CD14-positive monocyte (primary cell): ENCODE data around the gene OR2S2. TPM values are rescaled to one million over a fixed set of nuclear protein-coding genes. Genes with fewer than 3 reads are reported as not detected.
"Not testable (repeated sequence)": the region's sequence is repeated elsewhere in the genome, so short reads cannot be mapped to it uniquely, and the experiment has no call there.

Experiments
- DNase-seq, 3 donors: peaks; one replicate each; pipeline ENCODE4 v3.0.0-alpha.2; 2011 to 2022
- H2AFZ ChIP-seq: 2 replicates; pipeline ENCODE4 v1.6.0; 2012; ENCODE audit warnings: mild to moderate bottlenecking, low read depth, low read length, inconsistent platforms; ENCODE audit not compliant: insufficient read depth, poor library complexity, severe bottlenecking
- H3K27ac ChIP-seq, 2 donors: 1 replicate in 1 of 2; 2 replicates in 1 of 2; pipeline ENCODE4 v1.5.1; 2012 to 2013; ENCODE audit warnings: low read length in 2 of 2, control low read depth in 1 of 2, inconsistent platforms in 1 of 2, low read depth in 1 of 2, mild to moderate bottlenecking in 1 of 2
- H3K27me3 ChIP-seq, 2 donors: one replicate each; pipeline versions ENCODE4 v1.6.0 to v1.6.1; 2011 to 2013; ENCODE audit warnings: low read length in 2 of 2; ENCODE audit not compliant: control insufficient read depth in 2 of 2, insufficient read depth in 2 of 2
- H3K36me3 ChIP-seq, 2 donors: replicated peaks in 1 of 2; 1 replicate in 1 of 2; 2 replicates in 1 of 2; pipeline versions ENCODE4 v1.5.1 to v1.6.1; 2012 to 2013; ENCODE audit warnings: low read length in 2 of 2, control low read depth in 1 of 2, inconsistent platforms in 1 of 2, mild to moderate bottlenecking in 1 of 2; ENCODE audit not compliant: insufficient read depth in 2 of 2, control insufficient read depth in 1 of 2
- H3K4me1 ChIP-seq, 2 donors: 1 replicate in 1 of 2; 2 replicates in 1 of 2; pipeline versions ENCODE4 v1.5.1 to v1.6.1; 2012 to 2013; ENCODE audit warnings: low read length in 2 of 2, control low read depth in 1 of 2, inconsistent platforms in 1 of 2, mild to moderate bottlenecking in 1 of 2, moderate library complexity in 1 of 2; ENCODE audit not compliant: insufficient read depth in 2 of 2, control insufficient read depth in 1 of 2
- H3K4me2 ChIP-seq: replicated peaks from 2 replicates; pipeline ENCODE3; 2012; ENCODE audit warnings: low read length, moderate library complexity, mild to moderate bottlenecking; ENCODE audit not compliant: poor library complexity, severe bottlenecking; ENCODE audit errors: extremely low read depth
- H3K4me3 ChIP-seq, 3 experiments: fragments of 200-600 bp in 1 of 3; sonication (generic) in 1 of 3; replicated peaks in 1 of 3; 1 replicate in 2 of 3; 2 replicates in 1 of 3; pipeline ENCODE4 v1.5.1; 2011 to 2013; ENCODE audit warnings: low read length in 3 of 3, mild to moderate bottlenecking in 3 of 3, control low read depth in 2 of 3, low read depth in 2 of 3, inconsistent platforms in 1 of 3, moderate library complexity in 1 of 3
- H3K79me2 ChIP-seq: 2 replicates; pipeline ENCODE4 v1.6.0; 2012; ENCODE audit warnings: mild to moderate bottlenecking, control low read depth, inconsistent platforms, low read length, moderate library complexity; ENCODE audit not compliant: insufficient read depth
- H3K9ac ChIP-seq: 2 replicates; pipeline ENCODE4 v1.6.0; 2017; ENCODE audit warnings: low read length, mild to moderate bottlenecking; ENCODE audit not compliant: insufficient read depth, poor library complexity, severe bottlenecking
- H3K9me3 ChIP-seq, 2 donors: replicated peaks in 1 of 2; 1 replicate in 1 of 2; 2 replicates in 1 of 2; pipeline versions ENCODE4 v1.5.1 to v1.6.1; 2012 to 2013; ENCODE audit warnings: low read length in 2 of 2, control low read depth in 1 of 2; ENCODE audit not compliant: control insufficient read depth in 1 of 2, insufficient read depth in 1 of 2
- H4K20me1 ChIP-seq: 2 replicates; pipeline ENCODE4 v1.6.0; 2012; ENCODE audit warnings: mild to moderate bottlenecking, low read length, control low read depth, moderate library complexity; ENCODE audit not compliant: insufficient read depth
- H3K27ac Mint-ChIP-seq, 7 donors: one replicate each; pipeline ENCODE4 v1.8.0; 2020; ENCODE audit warnings: mild to moderate bottlenecking in 7 of 7, mixed read lengths in 7 of 7, moderate library complexity in 6 of 7, inconsistent platforms in 2 of 7
- H3K27me3 Mint-ChIP-seq, 3 donors: one replicate each; pipeline ENCODE4 v1.8.0; 2021 to 2022; ENCODE audit warnings: low read depth in 3 of 3, mild to moderate bottlenecking in 3 of 3, mixed read lengths in 3 of 3, moderate library complexity in 3 of 3, inconsistent platforms in 1 of 3
- H3K36me3 Mint-ChIP-seq, 2 donors: one replicate each; pipeline ENCODE4 v1.8.0; 2020; ENCODE audit warnings: mixed read lengths in 2 of 2, inconsistent platforms in 1 of 2, mild to moderate bottlenecking in 1 of 2
- H3K4me1 Mint-ChIP-seq: one replicate; pipeline ENCODE4 v1.8.0; 2020; ENCODE audit warnings: mild to moderate bottlenecking, mixed read lengths
- H3K4me3 Mint-ChIP-seq, 2 donors: one replicate each; pipeline ENCODE4 v1.8.0; 2020; ENCODE audit warnings: mild to moderate bottlenecking in 2 of 2, mixed read lengths in 2 of 2, moderate library complexity in 1 of 2
- H3K9me3 Mint-ChIP-seq, 7 donors: one replicate each; pipeline ENCODE4 v1.8.0; 2020 to 2022; ENCODE audit warnings: mixed read lengths in 7 of 7, mild to moderate bottlenecking in 6 of 7, moderate library complexity in 6 of 7, inconsistent platforms in 2 of 7
- CTCF ChIP-seq: fragments of 200-600 bp; IDR thresholded peaks from one replicate; pipeline ENCODE4 v1.8.0; 2022; ENCODE audit warnings: antibody characterized with exemption, mild to moderate bottlenecking
- WGBS: methylation state at CpG from one replicate; pipeline ENCODE4 v1.1.5; 2013; ENCODE audit warnings: missing lambda C conversion rate; ENCODE audit not compliant: insufficient coverage; 5-methylcytosine and 5-hydroxymethylcytosine counted together
- intact Hi-C, 2 donors: fragments of 100-400 bp; cut with micrococcal nuclease; formaldehyde crosslinking; loops; one replicate each; pipeline versions ENCODE4 v1.15.0 to v1.15.1; 2023
- polyA plus RNA-seq, 3 donors: library from polyadenylated mRNA; depleted of rRNA in 1 of 3; unstranded in 2 of 3; stranded (reverse) in 1 of 3; fragments of 300-500 nt in 2 of 3; fragments of >200 nt in 1 of 3; fragmentation: Illumina TruSeq in 2 of 3; gene quantifications; 1 replicate in 2 of 3; 2 replicates in 1 of 3; pipeline ENCODE4 v1.2.3, GENCODE V29; 2012 to 2021

The OR2S2 gene
- polyA plus RNA-seq, 3 donors = not detected

- H3K79me2 ChIP-seq = no peaks in the 10 kb centered on the region
- DNase-seq = no peak
- intact Hi-C loops = loop anchor here in 1 of 2 donors (10.0 kb wide), 1 partner anchor 61 kb away; no protein-coding TSS in a partner anchor
- no peak overlapping the region for H3K27ac ChIP-seq
- Mint-ChIP-seq H3K27me3 (no peaks in the 10 kb centered on the region), H3K36me3 (no peaks in the 10 kb centered on the region), H3K4me3 (no peak overlapping the region), H3K27ac (no peak overlapping the region), H3K9me3 (no peaks in the 10 kb centered on the region), H3K4me1 (peaks cover 14% of the 10 kb centered on the region)
- H2AFZ ChIP-seq = no peak overlapping the region
- 95% methylated on average over 13 of the region's 16 CpGs for WGBS
- no peak for TF ChIP-seq CTCF
- no peaks in the 10 kb centered on the region for H4K20me1 ChIP-seq
- H3K27me3 ChIP-seq = no peaks in the 10 kb centered on the region
- H3K9ac ChIP-seq = no peak overlapping the region
- H3K4me3 ChIP-seq = no peak overlapping the region
- no peaks in the 10 kb centered on the region for H3K36me3 ChIP-seq
- H3K9me3 ChIP-seq = no peaks in the 10 kb centered on the region
- peaks cover 15 to 16% of the 10 kb centered on the region in 2 donors for H3K4me1 ChIP-seq
- no peak overlapping the region for H3K4me2 ChIP-seq
These were observed 42.2 kb downstream of the OR2S2 start for GRCh38 chr9:35915681-35916294.

DNA sequence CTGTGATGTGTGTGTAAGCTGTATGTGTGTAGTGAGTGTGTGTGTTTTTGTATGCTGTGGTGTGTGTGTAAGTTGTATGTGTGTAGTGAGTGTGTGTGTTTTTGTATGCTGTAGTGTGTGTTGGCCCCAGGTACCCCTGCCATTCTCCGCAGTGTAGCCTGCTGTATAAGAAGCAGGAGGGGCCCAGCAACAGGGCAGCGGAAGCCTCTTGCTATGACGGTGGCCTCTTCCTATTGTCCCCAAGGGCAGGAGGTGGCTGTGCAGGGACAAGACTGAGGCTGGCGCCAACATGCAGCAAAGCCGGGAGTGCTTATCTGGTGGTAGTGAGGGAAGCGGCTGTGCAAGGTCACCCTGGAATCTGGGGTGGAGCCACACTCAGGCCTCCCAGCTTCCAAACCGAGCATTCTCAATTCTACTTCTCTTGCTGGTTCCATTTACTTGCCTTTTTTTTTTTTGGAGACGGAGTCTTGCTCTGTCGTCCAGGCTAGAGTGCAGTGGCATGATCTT lies 43.6 kb downstream of the OR2S2 start:
- Histone ChIP-seq H2AFZ (no peak overlapping the region), H3K4me3 (no peak overlapping the region), H4K20me1 (no peaks in the 10 kb centered on the region), H3K27me3 (no peaks in the 10 kb centered on the region), H3K27ac (no peak overlapping the region), H3K9ac (no peak overlapping the region), H3K4me2 (no peak overlapping the region), H3K36me3 (no peaks in the 10 kb centered on the region), H3K79me2 (no peaks in the 10 kb centered on the region), H3K9me3 (no peaks in the 10 kb centered on the region), H3K4me1 (peaks cover 8 to 10% of the 10 kb centered on the region in 2 donors)
- WGBS = 47% methylated on average over 5 of the region's 9 CpGs
- no peaks in the 10 kb centered on the region for H3K36me3 Mint-ChIP-seq
- H3K4me1 Mint-ChIP-seq = peaks cover 10% of the 10 kb centered on the region
- H3K27ac Mint-ChIP-seq = no peak overlapping the region
- H3K4me3 Mint-ChIP-seq = no peak overlapping the region
- peaks cover 0 to 2% (median 0%) of the 10 kb centered on the region in 3 donors for H3K27me3 Mint-ChIP-seq
- DNase-seq = no peak
- no peaks in the 10 kb centered on the region for H3K9me3 Mint-ChIP-seq
- intact Hi-C loops = loop anchor here in 1 of 2 donors (10.0 kb wide), 1 partner anchor 60 kb away; no protein-coding TSS in a partner anchor
- TF ChIP-seq CTCF = no peak

DNA sequence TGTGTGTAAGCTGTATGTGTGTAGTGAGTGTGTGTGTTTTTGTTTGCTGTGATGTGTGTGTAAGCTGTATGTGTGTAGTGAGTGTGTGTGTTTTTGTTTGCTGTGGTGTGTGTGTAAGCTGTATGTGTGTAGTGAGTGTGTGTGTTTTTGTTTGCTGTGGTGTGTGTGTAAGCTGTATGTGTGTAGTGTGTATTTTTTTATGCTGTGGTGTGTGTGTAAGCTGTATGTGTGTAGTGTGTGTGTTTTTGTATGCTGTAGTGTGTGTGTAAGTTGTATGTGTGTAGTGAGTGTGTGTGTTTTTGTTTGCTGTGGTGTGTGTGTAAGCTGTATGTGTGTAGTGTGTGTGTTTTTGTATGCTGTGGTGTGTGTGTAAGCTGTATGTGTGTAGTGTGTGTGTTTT lies 44.5 kb downstream of the OR2S2 start:
- not testable (repeated sequence) for DNase-seq, H3K27ac ChIP-seq, H3K4me3 Mint-ChIP-seq, H4K20me1 ChIP-seq, H3K27me3 Mint-ChIP-seq, H2AFZ ChIP-seq, H3K27me3 ChIP-seq, H3K79me2 ChIP-seq, H3K4me2 ChIP-seq, H3K4me3 ChIP-seq, H3K27ac Mint-ChIP-seq, H3K9ac ChIP-seq, H3K36me3 ChIP-seq, H3K9me3 ChIP-seq, H3K36me3 Mint-ChIP-seq, H3K9me3 Mint-ChIP-seq
- peaks cover 16% of the 10 kb centered on the region for H3K4me1 Mint-ChIP-seq
- H3K4me1 ChIP-seq = peaks cover 14 to 15% of the 10 kb centered on the region in 2 donors
- intact Hi-C loops = loop anchor here in 1 of 2 donors (10.0 kb wide), 1 partner anchor 59 kb away; no protein-coding TSS in a partner anchor
